ENCODE measurements around the gene NME7. TPM values are rescaled to one million over a fixed set of nuclear protein-coding genes. Genes with fewer than 3 reads are reported as not detected.

The NME7 gene
- total RNA-seq, 1 experiment from 2014 or later = 36.5 TPM

DNA sequence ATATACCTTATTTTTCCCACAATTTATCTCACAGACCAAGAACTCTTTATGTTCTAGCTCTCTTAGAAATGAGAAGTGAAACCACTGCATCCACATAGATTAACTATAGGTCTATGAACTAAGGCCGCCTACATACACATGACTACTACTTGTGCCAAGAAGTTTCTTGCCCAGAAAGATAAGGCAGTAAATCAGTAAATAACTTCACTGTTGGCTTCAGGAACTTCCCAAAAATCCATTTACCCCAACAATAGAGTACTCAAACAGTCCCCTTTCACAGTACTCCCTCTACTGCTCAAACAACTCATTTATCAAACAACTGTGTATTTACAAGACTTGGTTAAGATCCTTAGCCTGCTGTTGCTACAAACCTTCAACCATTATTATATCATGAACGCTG is 96.5 kb downstream of the NME7 start:
- peaks cover 11% of the 10 kb centered on the region for H3K4me1 Mint-ChIP-seq (ENCODE audit: insufficient read depth, unreplicated experiment)
- no TSS peak for BruUV-seq (replicated peaks)
- ChIA-PET POLR2A (interaction anchor here (0.7 kb wide), 1 partner anchor 668 kb away, joined by 4 read pairs; no protein-coding TSS in a partner anchor), CTCF (interaction anchor here (0.7 to 2.6 kb wide), 4 partner anchors 44 to 668 kb away, joined by 3 to 11 read pairs (median 3); no protein-coding TSS in a partner anchor)
- no peaks in the 10 kb centered on the region for H3K27me3 Mint-ChIP-seq (ENCODE audit: insufficient read depth, unreplicated experiment)
- peak overlapping the region; percentile 10 for H3K27ac Mint-ChIP-seq (ENCODE audit: low read depth, unreplicated experiment)
- DNase-seq (ENCODE audit: unreplicated experiment) = peak; percentile 12
- intact Hi-C loops (cut with micrococcal nuclease) = no loop called here
- no peak overlapping the region for H3K4me3 Mint-ChIP-seq (ENCODE audit: unreplicated experiment)
- H3K36me3 Mint-ChIP-seq (ENCODE audit: insufficient read depth, unreplicated experiment) = no peaks in the 10 kb centered on the region
- TF ChIP-seq, protein P1, sequence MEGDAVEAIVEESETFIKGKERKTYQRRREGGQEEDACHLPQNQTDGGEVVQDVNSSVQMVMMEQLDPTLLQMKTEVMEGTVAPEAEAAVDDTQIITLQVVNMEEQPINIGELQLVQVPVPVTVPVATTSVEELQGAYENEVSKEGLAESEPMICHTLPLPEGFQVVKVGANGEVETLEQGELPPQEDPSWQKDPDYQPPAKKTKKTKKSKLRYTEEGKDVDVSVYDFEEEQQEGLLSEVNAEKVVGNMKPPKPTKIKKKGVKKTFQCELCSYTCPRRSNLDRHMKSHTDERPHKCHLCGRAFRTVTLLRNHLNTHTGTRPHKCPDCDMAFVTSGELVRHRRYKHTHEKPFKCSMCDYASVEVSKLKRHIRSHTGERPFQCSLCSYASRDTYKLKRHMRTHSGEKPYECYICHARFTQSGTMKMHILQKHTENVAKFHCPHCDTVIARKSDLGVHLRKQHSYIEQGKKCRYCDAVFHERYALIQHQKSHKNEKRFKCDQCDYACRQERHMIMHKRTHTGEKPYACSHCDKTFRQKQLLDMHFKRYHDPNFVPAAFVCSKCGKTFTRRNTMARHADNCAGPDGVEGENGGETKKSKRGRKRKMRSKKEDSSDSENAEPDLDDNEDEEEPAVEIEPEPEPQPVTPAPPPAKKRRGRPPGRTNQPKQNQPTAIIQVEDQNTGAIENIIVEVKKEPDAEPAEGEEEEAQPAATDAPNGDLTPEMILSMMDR (IDR thresholded peaks at IDR 0.05; ENCODE audit: unreplicated experiment) = peak; percentile 15
- peaks cover under 1% of the 10 kb centered on the region for H3K9me3 Mint-ChIP-seq (ENCODE audit: unreplicated experiment)

GRCh38 chr1:169266133-169266532 is 101.5 kb downstream of the NME7 start:
- CTCF ChIA-PET = interaction anchor here (0.9 kb wide), 1 partner anchor 60 kb away, joined by 3 read pairs; no protein-coding TSS in a partner anchor
- no peak for DNase-seq (ENCODE audit: unreplicated experiment)
- POLR2A ChIA-PET = no interaction called here
- no peaks in the 10 kb centered on the region for H3K36me3 Mint-ChIP-seq (ENCODE audit: insufficient read depth, unreplicated experiment)
- no peak overlapping the region for H3K4me3 Mint-ChIP-seq (ENCODE audit: unreplicated experiment)
- peaks cover 8% of the 10 kb centered on the region for H3K4me1 Mint-ChIP-seq (ENCODE audit: insufficient read depth, unreplicated experiment)
- no peaks in the 10 kb centered on the region for H3K27me3 Mint-ChIP-seq (ENCODE audit: insufficient read depth, unreplicated experiment)
- intact Hi-C loops (cut with micrococcal nuclease) = no loop called here
- no TSS peak for BruUV-seq (replicated peaks)
- no peak overlapping the region for H3K27ac Mint-ChIP-seq (ENCODE audit: low read depth, unreplicated experiment)
- H3K9me3 Mint-ChIP-seq (ENCODE audit: unreplicated experiment) = peaks cover 19% of the 10 kb centered on the region
- TF ChIP-seq, protein P1 (IDR thresholded peaks at IDR 0.05; ENCODE audit: unreplicated experiment) = no peak

DNA sequence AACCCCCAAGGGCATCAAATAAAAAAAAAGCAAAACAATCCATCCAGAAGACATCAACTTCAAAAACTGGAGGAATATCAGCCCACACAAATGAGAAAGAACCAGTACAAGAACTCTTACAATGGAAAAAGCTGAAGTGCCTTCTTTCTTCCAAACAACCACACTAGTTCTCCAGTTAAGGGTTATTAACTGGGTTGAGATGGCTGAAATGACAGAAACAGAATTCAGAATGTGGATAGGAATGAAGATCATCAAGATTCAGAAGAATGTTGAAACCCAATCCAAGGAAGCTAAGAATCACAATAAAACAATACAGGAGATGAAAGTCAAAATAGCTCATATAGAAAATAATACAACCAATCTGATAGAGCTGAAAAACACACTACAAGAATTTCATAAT is 104.5 kb downstream of the NME7 start:
- no peak overlapping the region for H3K27ac Mint-ChIP-seq (ENCODE audit: low read depth, unreplicated experiment)
- no peaks in the 10 kb centered on the region for H3K27me3 Mint-ChIP-seq (ENCODE audit: insufficient read depth, unreplicated experiment)
- no TSS peak for BruUV-seq (replicated peaks)
- ChIA-PET CTCF (interaction anchor here (0.6 to 0.9 kb wide), 2 partner anchors 10 to 88 kb away, joined by 3 to 4 read pairs; no protein-coding TSS in a partner anchor), POLR2A (interaction anchor here (0.7 kb wide), 1 partner anchor 120 kb away, joined by 4 read pairs; no protein-coding TSS in a partner anchor)
- DNase-seq (ENCODE audit: unreplicated experiment) = no peak
- H3K4me1 Mint-ChIP-seq (ENCODE audit: insufficient read depth, unreplicated experiment) = no peaks in the 10 kb centered on the region
- no peak overlapping the region for H3K4me3 Mint-ChIP-seq (ENCODE audit: unreplicated experiment)
- H3K9me3 Mint-ChIP-seq (ENCODE audit: unreplicated experiment) = peaks cover 26% of the 10 kb centered on the region
- intact Hi-C loops (cut with micrococcal nuclease) = no loop called here
- TF ChIP-seq, protein P1 (IDR thresholded peaks at IDR 0.05; ENCODE audit: unreplicated experiment) = no peak
- H3K36me3 Mint-ChIP-seq (ENCODE audit: insufficient read depth, unreplicated experiment) = peaks cover 5% of the 10 kb centered on the region

DNA sequence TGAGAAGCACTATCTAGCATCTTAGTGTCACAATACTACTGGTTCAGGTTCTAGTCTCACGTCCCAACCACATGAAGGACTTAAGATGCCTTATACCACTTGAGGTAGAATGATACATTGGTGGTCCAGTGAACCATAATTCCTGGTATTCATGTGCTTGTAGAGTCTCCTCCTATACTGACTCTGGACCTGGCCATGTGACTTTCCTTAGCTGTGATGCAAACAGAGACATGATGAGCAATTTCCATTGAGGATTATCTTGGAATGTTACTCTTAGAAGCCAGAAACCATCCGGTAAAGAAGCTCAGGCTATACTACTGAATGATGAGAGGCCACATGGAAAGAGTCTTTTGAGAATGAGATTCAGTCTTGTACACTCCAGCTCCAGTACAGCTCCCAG is 105.7 kb downstream of the NME7 start:
- no peak overlapping the region for H3K4me3 Mint-ChIP-seq (ENCODE audit: unreplicated experiment)
- no peak for DNase-seq (ENCODE audit: unreplicated experiment)
- ChIA-PET POLR2A (no interaction called here), CTCF (interaction anchor here (1.4 kb wide), 1 partner anchor 16 kb away, joined by 3 read pairs; no protein-coding TSS in a partner anchor)
- BruUV-seq (replicated peaks) = no TSS peak
- H3K27ac Mint-ChIP-seq (ENCODE audit: low read depth, unreplicated experiment) = no peak overlapping the region
- peaks cover 26% of the 10 kb centered on the region for H3K9me3 Mint-ChIP-seq (ENCODE audit: unreplicated experiment)
- peaks cover 14% of the 10 kb centered on the region for H3K36me3 Mint-ChIP-seq (ENCODE audit: insufficient read depth, unreplicated experiment)
- H3K4me1 Mint-ChIP-seq (ENCODE audit: insufficient read depth, unreplicated experiment) = no peaks in the 10 kb centered on the region
- TF ChIP-seq, protein P1 (IDR thresholded peaks at IDR 0.05; ENCODE audit: unreplicated experiment) = no peak
- intact Hi-C loops (cut with micrococcal nuclease) = no loop called here
- H3K27me3 Mint-ChIP-seq (ENCODE audit: insufficient read depth, unreplicated experiment) = no peaks in the 10 kb centered on the region

All from MCF 10A (cell line).